HCT116 (cell line): ENCODE results near the gene ZFP3. TPM values are rescaled to one million over a fixed set of nuclear protein-coding genes. Genes with fewer than 3 reads are reported as not detected.

Source experiments
- ATAC-seq: fragments of 200-7000 bp; cut with Tn5 transposase; 2 replicates; pipeline ENCODE4 v1.9.1; 2020; ENCODE audit warnings: mild to moderate bottlenecking, moderate library complexity
- BruUV-seq: library from RNA; stranded (reverse); fragments of 400-500 nt; replicated peaks from 2 replicates; lab custom pipeline; 2021; lab: Mats Ljungman, UMichigan
- CTCF ChIA-PET: fragments of 300-600 bp; sonication (Branson Sonifier 250); formaldehyde crosslinking; loops from one replicate; lab custom pipeline; 2021; ENCODE audit warnings: antibody characterized with exemption; lab: Charles Lee
- POLR2A ChIA-PET: fragments of 300-600, 350-600 bp; sonication (Branson Sonifier 250); formaldehyde crosslinking; loops from one replicate; lab custom pipeline; 2021; ENCODE audit warnings: antibody characterized with exemption; lab: Charles Lee
- RAD21 ChIA-PET, 2 experiments: fragments of 300-600 bp; sonication (Branson Sonifier 250); formaldehyde crosslinking; loops; one replicate each; lab custom pipeline; 2023; ENCODE audit warnings: low total read pairs in 2 of 2; ENCODE audit not compliant: uncharacterized antibody in 2 of 2, unreplicated experiment in 2 of 2, low non-redundant PET in 1 of 2; lab: Charles Lee
- DNase-seq: peaks from one replicate; pipeline ENCODE4 v3.0.0-alpha.2; 2010; ENCODE audit warnings: low read depth, low spot score
- H2AFZ ChIP-seq: fragments of 200-600 bp; shearing (Covaris generic), sonication (generic); 2 replicates; pipeline ENCODE4 v1.6.1; 2017; ENCODE audit warnings: low read depth, mixed run types, mixed read lengths, antibody characterized with exemption, low read length; ENCODE audit not compliant: poor library complexity, severe bottlenecking
- H3K27ac ChIP-seq: 2 replicates; pipeline ENCODE4 v1.5.1; 2012; ENCODE audit warnings: low read depth, low read length
- H3K27me3 ChIP-seq: fragments of 200-600 bp; sonication (generic); 2 replicates; pipeline ENCODE4 v1.6.1; 2016; ENCODE audit warnings: mixed run types, low read length, mixed read lengths; ENCODE audit not compliant: insufficient read depth
- H3K36me3 ChIP-seq, 2 experiments: fragments of 200-500 bp in 1 of 2; fragments of 200-600 bp in 1 of 2; sonication (Bioruptor generic) in 1 of 2; sonication (generic) in 1 of 2; 2 replicates each; pipeline versions ENCODE4 v1.5.1 to v1.6.1; 2014 to 2016; ENCODE audit warnings: low read length in 2 of 2, inconsistent platforms in 1 of 2, mixed read lengths in 1 of 2, mixed run types in 1 of 2; ENCODE audit not compliant: insufficient read depth in 2 of 2, control insufficient read depth in 1 of 2
- H3K4me1 ChIP-seq, 2 experiments: fragments of 200-600 bp in 1 of 2; sonication (generic) in 1 of 2; 2 replicates each; pipeline versions ENCODE4 v1.5.1 to v1.6.1; 2012 to 2017; ENCODE audit warnings: low read length in 2 of 2, inconsistent platforms in 1 of 2, mild to moderate bottlenecking in 1 of 2, mixed read lengths in 1 of 2, mixed run types in 1 of 2, moderate library complexity in 1 of 2; ENCODE audit not compliant: insufficient read depth in 2 of 2, control insufficient read depth in 1 of 2
- H3K4me2 ChIP-seq: fragments of 200-600 bp; sonication (generic); 2 replicates; pipeline ENCODE4 v1.6.1; 2017; ENCODE audit warnings: mixed run types, low read length, mixed read lengths
- H3K4me3 ChIP-seq, 2 experiments: fragments of 200-600 bp in 1 of 2; sonication (generic) in 1 of 2; replicated peaks in 1 of 2; 2 replicates each; pipeline ENCODE4 v1.5.1; 2011 to 2016; ENCODE audit warnings: low read length in 2 of 2, control low read depth in 1 of 2, low read depth in 1 of 2, mild to moderate bottlenecking in 1 of 2, mixed read lengths in 1 of 2, mixed run types in 1 of 2
- H3K79me2 ChIP-seq: fragments of 200-600 bp; sonication (generic); 2 replicates; pipeline ENCODE4 v1.6.1; 2017; ENCODE audit warnings: mild to moderate bottlenecking, mixed run types, low read length, moderate library complexity, mixed read lengths; ENCODE audit not compliant: insufficient read depth
- H3K9ac ChIP-seq: fragments of 200-600 bp; sonication (generic); 2 replicates; pipeline ENCODE4 v1.6.1; 2016; ENCODE audit warnings: low read length, mixed read lengths
- H3K9me2 ChIP-seq: fragments of 200-600 bp; sonication (generic), shearing (Covaris generic); 2 replicates; pipeline ENCODE4 v1.6.1; 2017; ENCODE audit warnings: mixed run types, mild to moderate bottlenecking, moderate library complexity; ENCODE audit not compliant: insufficient read depth
- H3K9me3 ChIP-seq, 2 experiments: fragments of 200-500 bp in 1 of 2; fragments of 200-600 bp in 1 of 2; sonication (Bioruptor generic) in 1 of 2; sonication (generic) in 1 of 2; 2 replicates each; pipeline ENCODE4 v1.6.1; 2014 to 2017; ENCODE audit warnings: low read length in 2 of 2, mixed read lengths in 2 of 2, inconsistent platforms in 1 of 2, low read depth in 1 of 2, mild to moderate bottlenecking in 1 of 2, mixed run types in 1 of 2, moderate library complexity in 1 of 2; ENCODE audit not compliant: control insufficient read depth in 1 of 2, insufficient read depth in 1 of 2
- H4K20me1 ChIP-seq: fragments of 200-600 bp; sonication (generic), shearing (Covaris generic); 2 replicates; pipeline ENCODE4 v1.6.1; 2017; ENCODE audit warnings: mixed run types, mild to moderate bottlenecking, moderate library complexity; ENCODE audit not compliant: insufficient read depth
- ATF3 ChIP-seq: IDR thresholded peaks from 2 replicates; pipeline ENCODE4 v1.6.1; 2012
- CBX3 ChIP-seq: IDR thresholded peaks from 2 replicates; pipeline ENCODE4 v1.6.1; 2012; ENCODE audit warnings: low read depth
- CEBPB ChIP-seq: IDR thresholded peaks from 2 replicates; pipeline ENCODE4 v1.6.1; 2012; ENCODE audit warnings: low read depth
- ELF1 ChIP-seq: IDR thresholded peaks from 2 replicates; pipeline ENCODE4 v1.6.1; 2012; ENCODE audit warnings: low read depth, borderline replicate concordance
- EZH2 ChIP-seq: fragments of 200-600 bp; sonication (generic); IDR thresholded peaks from 2 replicates; pipeline ENCODE4 v1.6.1; 2017; ENCODE audit warnings: antibody characterized with exemption, mixed run types
- EZH2phosphoT487 ChIP-seq: fragments of 200-600 bp; IDR thresholded peaks from 2 replicates; pipeline ENCODE4 v1.6.1; 2018; ENCODE audit warnings: antibody characterized with exemption, borderline replicate concordance
- FOSL1 ChIP-seq: IDR thresholded peaks from 2 replicates; pipeline ENCODE4 v1.6.1; 2012; ENCODE audit warnings: low read depth
- JUND ChIP-seq: IDR thresholded peaks from 2 replicates; pipeline ENCODE4 v1.6.1; 2012
- POLR2A ChIP-seq: IDR thresholded peaks from 2 replicates; pipeline ENCODE4 v1.7.0; 2011; ENCODE audit warnings: borderline replicate concordance; ENCODE audit not compliant: insufficient read depth, insufficient read length; ENCODE audit errors: extremely low read depth
- POLR2AphosphoS5 ChIP-seq: IDR thresholded peaks from 2 replicates; pipeline ENCODE4 v1.6.1; 2011; ENCODE audit warnings: mild to moderate bottlenecking, low read depth, low read length, moderate library complexity
- RAD21 ChIP-seq: IDR thresholded peaks from 2 replicates; pipeline ENCODE4 v1.6.1; 2012; ENCODE audit warnings: low read depth, mild to moderate bottlenecking
- SIN3A ChIP-seq: IDR thresholded peaks from 2 replicates; pipeline ENCODE4 v1.6.1; 2012; ENCODE audit warnings: low read depth
- SP1 ChIP-seq: IDR thresholded peaks from 2 replicates; pipeline ENCODE4 v1.6.1; 2012; ENCODE audit warnings: low read depth
- TCF7L2 ChIP-seq: IDR thresholded peaks from 2 replicates; pipeline ENCODE4 v1.7.0; 2011; ENCODE audit warnings: borderline replicate concordance, inconsistent platforms; ENCODE audit not compliant: insufficient read depth, insufficient read length; ENCODE audit errors: extremely low read depth
- YY1 ChIP-seq: IDR thresholded peaks from 2 replicates; pipeline ENCODE4 v1.6.1; 2011; ENCODE audit warnings: low read length, low read depth, moderate library complexity, mild to moderate bottlenecking; ENCODE audit not compliant: insufficient replicate concordance; ENCODE audit errors: extremely low read depth
- ZFX ChIP-seq: fragments of 450-650 bp; IDR thresholded peaks from 2 replicates; pipeline ENCODE4 v1.6.1; 2017
- ZNF274 ChIP-seq: fragments of 200-500 bp; sonication (Bioruptor generic); IDR thresholded peaks from 2 replicates; pipeline ENCODE4 v1.6.1; 2014; ENCODE audit warnings: mild to moderate bottlenecking, low read depth, low read length, inconsistent platforms
- intact Hi-C: fragments of 100-400 bp; cut with micrococcal nuclease; formaldehyde crosslinking; loops from 2 replicates; pipeline ENCODE4 v1.10.0; 2022
- total RNA-seq: library from RNA; stranded (reverse); gene quantifications from one replicate; pipeline ENCODE4 v1.2.1, GENCODE V29; 2021; ENCODE audit not compliant: unreplicated experiment
- TF ChIP-seq, protein P1 (sequence below): IDR thresholded peaks from 2 replicates; pipeline ENCODE4 v1.6.1; 2012; ENCODE audit warnings: low read depth
- TF ChIP-seq, protein P2 (sequence below): IDR thresholded peaks from 2 replicates; pipeline ENCODE4 v1.6.1; 2012

ZFP3 gene
- total RNA-seq, 1 experiment from 2014 or later: 0.05 TPM

GRCh38 chr17:5042157-5043022 is 35.9 kb upstream of the ZFP3 start:
- H3K36me3 ChIP-seq: no peaks in the 10 kb centered on the region
- no peak overlapping the region for H3K9ac ChIP-seq
- TF ChIP-seq ELF1 (no peak), ATF3 (no peak), POLR2AphosphoS5 (no peak), RAD21 (no peak), ZFX (no peak), TCF7L2 (no peak), CEBPB (no peak), JUND (no peak), POLR2A (no peak), SP1 (no peak), EZH2phosphoT487 (no peak), CBX3 (no peak), YY1 (no peak), EZH2 (no peak), FOSL1 (no peak), SIN3A (no peak), ZNF274 (no peak)
- TF ChIP-seq, protein P1, sequence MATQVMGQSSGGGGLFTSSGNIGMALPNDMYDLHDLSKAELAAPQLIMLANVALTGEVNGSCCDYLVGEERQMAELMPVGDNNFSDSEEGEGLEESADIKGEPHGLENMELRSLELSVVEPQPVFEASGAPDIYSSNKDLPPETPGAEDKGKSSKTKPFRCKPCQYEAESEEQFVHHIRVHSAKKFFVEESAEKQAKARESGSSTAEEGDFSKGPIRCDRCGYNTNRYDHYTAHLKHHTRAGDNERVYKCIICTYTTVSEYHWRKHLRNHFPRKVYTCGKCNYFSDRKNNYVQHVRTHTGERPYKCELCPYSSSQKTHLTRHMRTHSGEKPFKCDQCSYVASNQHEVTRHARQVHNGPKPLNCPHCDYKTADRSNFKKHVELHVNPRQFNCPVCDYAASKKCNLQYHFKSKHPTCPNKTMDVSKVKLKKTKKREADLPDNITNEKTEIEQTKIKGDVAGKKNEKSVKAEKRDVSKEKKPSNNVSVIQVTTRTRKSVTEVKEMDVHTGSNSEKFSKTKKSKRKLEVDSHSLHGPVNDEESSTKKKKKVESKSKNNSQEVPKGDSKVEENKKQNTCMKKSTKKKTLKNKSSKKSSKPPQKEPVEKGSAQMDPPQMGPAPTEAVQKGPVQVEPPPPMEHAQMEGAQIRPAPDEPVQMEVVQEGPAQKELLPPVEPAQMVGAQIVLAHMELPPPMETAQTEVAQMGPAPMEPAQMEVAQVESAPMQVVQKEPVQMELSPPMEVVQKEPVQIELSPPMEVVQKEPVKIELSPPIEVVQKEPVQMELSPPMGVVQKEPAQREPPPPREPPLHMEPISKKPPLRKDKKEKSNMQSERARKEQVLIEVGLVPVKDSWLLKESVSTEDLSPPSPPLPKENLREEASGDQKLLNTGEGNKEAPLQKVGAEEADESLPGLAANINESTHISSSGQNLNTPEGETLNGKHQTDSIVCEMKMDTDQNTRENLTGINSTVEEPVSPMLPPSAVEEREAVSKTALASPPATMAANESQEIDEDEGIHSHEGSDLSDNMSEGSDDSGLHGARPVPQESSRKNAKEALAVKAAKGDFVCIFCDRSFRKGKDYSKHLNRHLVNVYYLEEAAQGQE: no peak
- TF ChIP-seq, protein P2, sequence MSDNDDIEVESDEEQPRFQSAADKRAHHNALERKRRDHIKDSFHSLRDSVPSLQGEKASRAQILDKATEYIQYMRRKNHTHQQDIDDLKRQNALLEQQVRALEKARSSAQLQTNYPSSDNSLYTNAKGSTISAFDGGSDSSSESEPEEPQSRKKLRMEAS: no peak
- no peaks in the 10 kb centered on the region for H3K27me3 ChIP-seq
- H3K9me3 ChIP-seq: 0 out of 4 replicates have a peak, but pooled peaks cover 0 to 5% of the 10 kb centered on the region in 2 experiments
- intact Hi-C loops: no loop called here
- BruUV-seq: no TSS peak
- no peak overlapping the region for H3K4me3 ChIP-seq
- CTCF ChIA-PET: no interaction called here
- H3K9me2 ChIP-seq: no peaks in the 10 kb centered on the region
- H3K27ac ChIP-seq: no peak overlapping the region
- no peak for ATAC-seq
- H3K4me1 ChIP-seq: peaks cover 0 to 6% of the 10 kb centered on the region in 2 experiments; a peak in 1 of 4 replicates
- H3K4me2 ChIP-seq: no peak overlapping the region
- POLR2A ChIA-PET: no interaction called here
- RAD21 ChIA-PET: no interaction called here
- no peaks in the 10 kb centered on the region for H4K20me1 ChIP-seq
- no peaks in the 10 kb centered on the region for H3K79me2 ChIP-seq
- DNase-seq: no peak
- H2AFZ ChIP-seq: no peak overlapping the region
